Breast epithelium (tissue), 3 donors: ENCODE data around the gene PRKG1.

Experiments used
- CTCF ChIP-seq, 3 donors: fragments of 450-650 bp; IDR thresholded peaks; one replicate each; pipeline ENCODE4 v1.5.1; 2016 to 2017; ENCODE audit warnings: antibody characterized with exemption in 3 of 3, mild to moderate bottlenecking in 3 of 3, moderate library complexity in 3 of 3
- POLR2A ChIP-seq: fragments of 450-650 bp; IDR thresholded peaks from one replicate; pipeline ENCODE4 v1.6.1; 2016; ENCODE audit warnings: antibody characterized with exemption, mild to moderate bottlenecking, moderate library complexity
- POLR2AphosphoS5 ChIP-seq, 3 donors: sonication (generic); formaldehyde crosslinking; IDR thresholded peaks; one replicate each; pipeline ENCODE4 v1.6.1; 2017; ENCODE audit warnings: antibody characterized with exemption in 3 of 3

DNA sequence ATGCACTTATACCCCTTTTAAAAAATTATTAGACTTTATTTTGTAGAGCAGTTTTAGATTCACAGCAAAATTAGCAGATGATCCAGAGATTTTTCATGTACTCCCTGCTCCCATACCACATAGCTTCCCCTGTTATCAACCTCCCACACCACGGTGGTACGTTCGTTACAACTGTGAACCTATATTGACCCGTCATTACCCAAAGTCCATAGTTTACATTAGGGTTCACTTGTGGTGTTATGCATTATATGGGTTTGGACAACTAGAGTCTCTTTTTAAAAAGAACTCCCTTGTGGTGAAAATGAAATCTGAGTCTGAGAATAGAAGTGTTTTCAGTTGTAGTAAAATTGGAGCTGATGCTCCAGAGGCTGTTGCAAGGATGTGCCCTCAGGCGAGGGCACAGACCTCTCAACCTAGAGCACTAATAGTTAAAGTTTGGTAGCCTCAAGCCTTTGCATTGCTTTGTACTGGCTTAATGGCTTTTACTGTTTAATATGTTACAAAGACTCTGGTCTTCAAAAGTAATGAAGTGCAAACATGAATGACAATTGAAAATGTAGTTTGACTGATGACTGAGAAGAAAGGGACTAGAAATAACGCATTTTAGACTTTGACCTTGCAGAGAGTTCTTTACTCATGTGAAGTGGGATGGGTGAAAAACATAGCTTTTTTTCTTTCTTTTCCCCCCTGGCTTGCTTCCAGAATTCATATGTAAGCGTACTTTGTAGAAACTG, 655.7 kb downstream of the PRKG1 start:
- no peak for TF ChIP-seq POLR2AphosphoS5 (IDR thresholded peaks at IDR 0.05)
- TF ChIP-seq POLR2A = no peak
- TF ChIP-seq CTCF (IDR thresholded peaks at IDR 0.05) = no peak
